AG09319 (cell line): ENCODE measurements around the gene AGAP1.
"Not testable (repeated sequence)": the region's sequence is repeated elsewhere in the genome, so short reads cannot be mapped to it uniquely, and the experiment has no call there.

ENCODE experiments used
- DNase-seq: peaks from one replicate; pipeline ENCODE4 v3.0.0-alpha.2; 2010; ENCODE audit warnings: low read depth; ENCODE audit errors: extremely low read depth
- CTCF ChIP-seq: IDR thresholded peaks from 2 replicates; pipeline ENCODE4 v1.5.1; 2011; ENCODE audit warnings: low read depth, mild to moderate bottlenecking, inconsistent platforms, low read length, moderate library complexity

Gene AGAP1

GRCh38 chr2:236089271-236090026 lies 595.6 kb downstream of the AGAP1 start:
- no peak for TF ChIP-seq CTCF
- no peak for DNase-seq

- DNase-seq: no peak
- TF ChIP-seq CTCF: no peak
These were observed 596.2 kb downstream of the AGAP1 start for GRCh38 chr2:236090027-236090382.

- not testable (repeated sequence) for DNase-seq
These were observed 597.0 kb downstream of the AGAP1 start for GRCh38 chr2:236090826-236091225.

GRCh38 chr2:236092714-236093113 lies 598.9 kb downstream of the AGAP1 start:
- TF ChIP-seq CTCF: no peak
- DNase-seq: no peak

- no peak for TF ChIP-seq CTCF
- no peak for DNase-seq
These were observed 599.3 kb downstream of the AGAP1 start for GRCh38 chr2:236093134-236093533.

GRCh38 chr2:236095504-236095903 lies 601.7 kb downstream of the AGAP1 start:
- DNase-seq: no peak
- TF ChIP-seq CTCF: no peak

GRCh38 chr2:236101311-236101950 lies 607.6 kb downstream of the AGAP1 start:
- no peak for DNase-seq

More at GRCh38 chr2:236101311-236101950, 607.6 kb downstream of the AGAP1 start:
- no peak for TF ChIP-seq CTCF
